IgD-negative memory B cell (primary cell): ENCODE data around the gene TP53. TPM values are rescaled to one million over a fixed set of nuclear protein-coding genes. Genes with fewer than 3 reads are reported as not detected.

Source experiments
- polyA plus RNA-seq: library from polyadenylated mRNA; unstranded; fragments of 300-500 nt; fragmentation: Illumina TruSeq; gene quantifications from one replicate; pipeline ENCODE4 v1.2.3, GENCODE V29; 2021

Gene TP53
- polyA plus RNA-seq, 1 donor from 2014 or later: 55.0 TPM

Other genes starting within 250 kb of the TP53 start
- not detected for gene FGF11, start 248.0 kb downstream of the TP53 start, polyA plus RNA-seq
- 13.8 TPM for gene CHRNB1, start 242.4 kb downstream of the TP53 start, polyA plus RNA-seq
- 15.9 TPM for gene ZBTB4, start 207.9 kb downstream of the TP53 start, polyA plus RNA-seq
- not detected for gene SLC35G6, start 206.0 kb downstream of the TP53 start, polyA plus RNA-seq
- 55.7 TPM for gene POLR2A, start 203.1 kb downstream of the TP53 start, polyA plus RNA-seq
- 45.1 TPM for gene TNFSF12, start 138.4 kb downstream of the TP53 start, polyA plus RNA-seq
- gene TNFSF13, start 128.7 kb downstream of the TP53 start, polyA plus RNA-seq: 5.1 TPM
- gene SENP3, start 125.6 kb downstream of the TP53 start, polyA plus RNA-seq: 19.0 TPM
- gene CD68, start 107.9 kb downstream of the TP53 start, polyA plus RNA-seq: 26.9 TPM
- 37.9 TPM for gene MPDU1, start 103.6 kb downstream of the TP53 start, polyA plus RNA-seq
- gene SOX15, start 97.4 kb downstream of the TP53 start, polyA plus RNA-seq: not detected
- 20.0 TPM for gene FXR2, start 72.6 kb downstream of the TP53 start, polyA plus RNA-seq
- 37.7 TPM for gene SAT2, start 59.7 kb downstream of the TP53 start, polyA plus RNA-seq
- gene SHBG, start 57.4 kb downstream of the TP53 start, polyA plus RNA-seq: not detected
- gene ATP1B2, start 36.6 kb downstream of the TP53 start, polyA plus RNA-seq: not detected
- gene WRAP53, start 987 bp upstream of the TP53 start, polyA plus RNA-seq: 15.3 TPM
- not detected for gene EFNB3, start 17.7 kb upstream of the TP53 start, polyA plus RNA-seq
- gene DNAH2, start 30.3 kb upstream of the TP53 start, polyA plus RNA-seq: not detected
- gene KDM6B, start 146.7 kb upstream of the TP53 start, polyA plus RNA-seq: 1.9 TPM
- gene TMEM88, start 167.6 kb upstream of the TP53 start, polyA plus RNA-seq: not detected
- 170 TPM for gene NAA38, start 170.1 kb upstream of the TP53 start, polyA plus RNA-seq
- gene CYB5D1, start 170.5 kb upstream of the TP53 start, polyA plus RNA-seq: 8.0 TPM
- 2.4 TPM for gene CHD3, start 201.3 kb upstream of the TP53 start, polyA plus RNA-seq
- 3.1 TPM for gene RNF227, start 228.8 kb upstream of the TP53 start, polyA plus RNA-seq
- gene KCNAB3, start 242.4 kb upstream of the TP53 start, polyA plus RNA-seq: 0.51 TPM
- gene TRAPPC1, start 244.5 kb upstream of the TP53 start, polyA plus RNA-seq: 220 TPM
- gene CNTROB, start 244.7 kb upstream of the TP53 start, polyA plus RNA-seq: 11.0 TPM